Thymus (tissue), 11 donors: ENCODE data around the gene TUFM. TPM values are rescaled to one million over a fixed set of nuclear protein-coding genes. Genes with fewer than 3 reads are reported as not detected.
"Not testable (repeated sequence)": the region's sequence is repeated elsewhere in the genome, so short reads cannot be mapped to it uniquely, and the experiment has no call there.

Source experiments
- DNase-seq, 9 donors: peaks; one replicate each; pipeline ENCODE4 v3.0.0-alpha.2; 2013; ENCODE audit warnings: low spot score in 9 of 9, low read depth in 6 of 9, missing footprints in 1 of 9
- H3K27ac ChIP-seq, 2 donors: one replicate each; pipeline ENCODE4 v1.5.1; 2013; ENCODE audit warnings: control low read depth in 1 of 2, low read depth in 1 of 2, low read length in 1 of 2, mild to moderate bottlenecking in 1 of 2, moderate library complexity in 1 of 2
- H3K27me3 ChIP-seq, 2 donors: one replicate each; pipeline ENCODE4 v1.5.1; 2013; ENCODE audit warnings: low read length in 1 of 2; ENCODE audit not compliant: control insufficient read depth in 2 of 2, insufficient read depth in 1 of 2
- H3K36me3 ChIP-seq, 2 donors: one replicate each; pipeline ENCODE4 v1.5.1; 2013; ENCODE audit warnings: low read length in 1 of 2, mild to moderate bottlenecking in 1 of 2, moderate library complexity in 1 of 2; ENCODE audit not compliant: control insufficient read depth in 2 of 2, insufficient read depth in 2 of 2
- H3K4me1 ChIP-seq, 2 donors: one replicate each; pipeline ENCODE4 v1.5.1; 2013; ENCODE audit warnings: low read length in 2 of 2; ENCODE audit not compliant: control insufficient read depth in 2 of 2, insufficient read depth in 2 of 2
- H3K4me3 ChIP-seq, 2 donors: one replicate each; pipeline ENCODE4 v1.5.1; 2013; ENCODE audit warnings: low read length in 2 of 2, control low read depth in 1 of 2, mild to moderate bottlenecking in 1 of 2
- H3K9me3 ChIP-seq, 2 donors: one replicate each; pipeline ENCODE4 v1.5.1; 2013; ENCODE audit warnings: low read length in 1 of 2, mild to moderate bottlenecking in 1 of 2; ENCODE audit not compliant: control insufficient read depth in 2 of 2, insufficient read depth in 1 of 2
- WGBS: extraction: QIAGEN DNeasy Blood & Tissue Kit; methylation state at CpG from one replicate; pipeline ENCODE4 v1.1.7; 2013; 5-methylcytosine and 5-hydroxymethylcytosine counted together
- polyA plus RNA-seq: library from polyadenylated mRNA; stranded (reverse); fragments of 200-250 nt; gene quantifications from one replicate; pipeline ENCODE4 v1.2.3, GENCODE V29; 2013
- total RNA-seq: library from RNA; stranded (reverse); fragments of 120-200 nt; gene quantifications from one replicate; pipeline ENCODE4 v1.2.4, GENCODE V29; 2013
- donor health status: healthy.

Gene TUFM
- total and polyA plus RNA-seq, 2 donors, result 94.2 to 208 TPM

DNA sequence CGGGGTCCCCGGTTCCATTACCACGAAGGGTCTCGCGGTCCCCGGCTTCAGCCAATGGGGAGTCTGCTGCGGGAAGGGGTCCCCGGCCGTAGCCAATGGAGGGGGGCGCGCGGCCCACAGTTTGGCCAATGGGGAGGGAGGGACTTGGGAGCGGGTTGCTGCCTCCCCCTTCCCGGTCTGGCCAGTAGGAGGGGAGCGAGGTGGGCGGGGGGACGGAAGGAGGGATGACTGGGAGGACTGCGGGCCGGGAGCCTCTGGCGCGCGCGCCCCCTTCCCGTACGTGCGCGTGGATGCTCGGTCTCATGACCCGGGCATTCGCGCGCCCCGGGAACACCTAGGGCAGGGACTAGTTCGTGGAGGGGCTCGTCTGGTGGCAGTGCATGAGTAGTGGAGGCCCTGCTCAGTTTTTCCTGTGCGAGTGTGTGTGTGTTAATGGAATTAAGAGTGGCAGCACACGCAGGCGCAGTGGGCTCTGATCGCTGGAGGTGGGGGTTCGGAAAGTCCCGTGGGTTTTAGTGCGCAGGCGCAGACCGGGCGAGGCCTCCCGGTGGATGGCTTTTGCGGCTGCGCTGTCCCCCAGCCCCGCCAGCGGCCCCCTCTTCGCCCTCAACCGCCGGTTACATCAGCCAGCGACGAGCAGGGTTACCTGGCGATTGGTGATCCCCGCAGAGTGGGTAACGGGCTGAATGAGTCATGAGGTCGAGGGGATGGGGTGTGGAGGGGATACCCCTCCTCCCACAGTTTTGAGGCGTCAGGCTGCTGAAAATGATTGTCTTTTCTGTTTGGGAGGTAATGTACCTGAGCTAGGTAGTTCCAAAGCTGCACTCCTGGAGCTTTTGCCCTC lies 22.1 kb downstream of the TUFM start:
- under 1% methylated on average over 60 of the region's 60 CpGs for WGBS
- DNase-seq, result peak; percentile 83 to 97 (median 93)
- H3K27me3 ChIP-seq, result no peaks in the 10 kb centered on the region
- H3K9me3 ChIP-seq, result no peaks in the 10 kb centered on the region
- H3K27ac ChIP-seq, result peak overlapping the region; percentile 99 to 100
- peaks cover 15 to 20% of the 10 kb centered on the region in 2 donors for H3K4me1 ChIP-seq
- H3K36me3 ChIP-seq, result peaks cover 35 to 44% of the 10 kb centered on the region in 2 donors
- peak overlapping the region; percentile 92 to 100 for H3K4me3 ChIP-seq

DNA sequence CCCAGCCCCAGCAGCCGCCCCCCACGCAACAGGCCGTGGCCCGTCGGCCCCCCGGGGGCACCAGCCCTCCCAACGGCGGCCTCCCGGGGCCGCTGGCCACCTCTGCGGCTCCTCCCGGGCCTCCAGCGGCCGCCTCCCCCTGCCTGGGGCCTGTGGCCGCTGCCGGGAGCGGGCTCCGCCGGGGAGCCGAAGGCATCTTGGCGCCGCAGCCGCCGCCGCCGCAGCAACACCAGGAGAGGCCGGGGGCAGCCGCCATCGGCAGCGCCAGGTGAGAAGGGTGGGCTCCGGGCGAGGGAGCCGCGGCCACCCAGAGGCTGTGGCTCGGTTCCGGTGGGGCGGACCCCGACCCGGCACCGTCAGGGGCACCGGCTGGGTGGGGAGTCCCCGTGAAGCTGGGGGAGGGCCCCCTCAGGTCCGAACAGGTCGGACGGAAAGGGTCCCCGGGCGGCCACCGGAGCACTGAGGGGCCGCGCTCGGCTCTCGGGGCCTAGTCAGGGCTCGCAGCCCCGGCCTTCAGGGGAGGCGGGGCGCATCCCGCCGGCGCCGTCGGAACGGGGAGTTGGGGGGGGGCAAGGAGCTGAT lies 22.8 kb downstream of the TUFM start:
- peaks cover 15 to 20% of the 10 kb centered on the region in 2 donors for H3K4me1 ChIP-seq
- peak overlapping the region; percentile 99 to 100 for H3K27ac ChIP-seq
- no peaks in the 10 kb centered on the region for H3K9me3 ChIP-seq
- H3K4me3 ChIP-seq, result peak overlapping the region; percentile 92 to 100
- H3K27me3 ChIP-seq, result no peaks in the 10 kb centered on the region
- peaks cover 28 to 37% of the 10 kb centered on the region in 2 donors for H3K36me3 ChIP-seq
- peak in 3 of 9 donors; percentile 33 to 74 (median 40) for DNase-seq
- WGBS, result under 1% methylated on average over 62 of the region's 62 CpGs

DNA sequence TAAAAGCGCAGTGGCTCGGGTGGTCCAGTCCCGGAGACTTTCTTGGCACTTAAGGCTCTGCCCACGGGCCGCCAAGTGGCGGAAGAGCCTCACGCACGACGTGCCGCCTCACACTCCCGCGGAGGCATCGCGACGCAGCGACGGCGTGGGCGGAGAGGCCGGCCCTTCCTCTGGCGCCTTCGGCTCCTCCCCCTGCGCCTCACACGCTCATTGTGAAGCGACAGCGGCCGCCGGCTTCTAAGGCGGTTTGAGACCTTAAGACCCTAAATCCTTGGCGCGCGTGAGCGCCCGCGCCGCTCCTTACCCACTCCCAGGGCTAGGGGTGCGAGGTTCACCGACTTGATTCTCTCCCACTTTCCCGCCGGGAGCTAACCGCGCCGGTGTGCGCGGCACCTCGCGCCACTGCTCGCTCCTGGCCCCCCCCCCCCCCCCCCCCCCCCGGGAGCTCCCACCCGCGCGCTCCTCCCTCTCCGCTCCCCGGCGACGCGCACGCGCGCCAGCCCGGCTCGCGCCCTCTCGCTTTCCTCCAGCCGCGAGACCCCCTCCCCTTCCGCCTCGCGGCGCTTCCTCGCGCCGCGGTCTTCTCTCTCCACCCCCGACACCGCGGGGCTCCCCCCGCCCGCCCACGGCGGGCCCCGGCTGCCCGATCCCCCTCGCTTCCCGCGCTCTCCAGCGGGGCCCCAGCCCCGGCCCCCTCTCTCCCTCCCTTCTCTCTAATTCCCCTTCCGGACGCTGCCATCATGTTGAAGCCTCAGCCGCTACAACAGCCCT lies 23.4 kb downstream of the TUFM start, which contains the start of gene ATXN2L:
ATXN2L (plus strand) TSS at position 480 of the 771 bp plus-strand sequence; CDS start at position 741, 261 bp downstream.
- peak within 1 kb of the TSS; percentile 92 to 100 for H3K4me3 ChIP-seq
- peaks cover 24 to 30% of the 10 kb centered on the region in 2 donors for H3K36me3 ChIP-seq
- no peaks in the 10 kb centered on the region for H3K9me3 ChIP-seq
- H3K27me3 ChIP-seq, result no peaks in the 10 kb centered on the region
- H3K4me1 ChIP-seq, result peaks cover 15 to 20% of the 10 kb centered on the region in 2 donors
- under 1% methylated on average over 87 of the region's 91 CpGs for WGBS
- DNase-seq, result peak; percentile 90 to 99 (median 95)
- peak within 1 kb of the TSS; percentile 99 to 100 for H3K27ac ChIP-seq

- Histone ChIP-seq H3K9me3 (no peaks in the 10 kb centered on the region), H3K36me3 (peaks cover 16 to 23% of the 10 kb centered on the region in 2 donors), H3K27ac (peak overlapping the region; percentile 99 to 100), H3K4me1 (peaks cover 15 to 20% of the 10 kb centered on the region in 2 donors), H3K4me3 (peak overlapping the region; percentile 67 to 100), H3K27me3 (no peaks in the 10 kb centered on the region)
- 44% methylated on average over 13 of the region's 13 CpGs for WGBS
- peak in 2 of 9 donors; percentile 4 to 9 for DNase-seq
Measured at GRCh38 chr16:28821874-28822519, 24.2 kb downstream of the TUFM start.

DNA sequence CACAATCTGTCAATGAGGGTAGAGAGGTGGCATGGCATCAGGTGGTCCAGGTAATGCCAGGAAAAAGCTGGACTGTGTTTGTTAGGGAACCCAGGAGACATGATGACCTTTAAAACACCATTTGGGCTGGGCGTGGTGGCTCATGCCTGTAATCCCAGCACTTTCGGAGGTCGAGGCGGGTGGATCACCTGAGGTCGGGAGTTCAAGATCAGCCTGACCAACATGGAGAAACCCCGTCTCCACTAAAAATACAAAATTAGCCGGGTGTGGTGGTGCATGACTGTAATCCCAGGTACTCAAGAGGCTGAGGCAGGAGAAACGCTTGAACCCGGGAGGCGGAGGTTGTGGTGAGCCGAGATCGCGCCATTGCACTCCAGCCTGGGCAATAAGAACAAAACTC lies 25.6 kb downstream of the TUFM start:
- H3K4me3 ChIP-seq, H3K27ac ChIP-seq, H3K36me3 ChIP-seq, H3K27me3 ChIP-seq, H3K9me3 ChIP-seq, DNase-seq: not testable (repeated sequence)
- peaks cover 15 to 19% of the 10 kb centered on the region in 2 donors for H3K4me1 ChIP-seq
- 93% methylated on average over 13 of the region's 13 CpGs for WGBS

DNA sequence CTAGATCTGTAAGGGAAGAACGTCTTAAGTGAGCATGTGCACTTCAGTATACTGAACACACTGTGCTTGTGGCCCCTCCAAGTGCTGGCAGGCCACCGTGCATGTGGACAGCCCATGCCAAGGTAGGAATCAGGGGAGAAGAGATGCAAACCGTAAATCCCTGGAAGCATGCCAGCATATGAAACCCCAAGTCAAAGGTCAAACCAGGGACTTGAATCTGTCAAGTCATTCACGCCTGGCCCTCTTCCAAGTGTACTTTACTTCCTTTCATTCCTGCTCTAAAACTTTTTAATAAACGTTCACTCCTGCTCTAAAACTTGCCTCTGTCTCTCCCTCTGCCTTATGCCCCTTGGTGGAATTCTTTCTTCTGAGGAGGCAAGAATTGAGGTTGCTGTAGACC lies 26.1 kb downstream of the TUFM start:
- Histone ChIP-seq H3K4me1 (peaks cover 12 to 14% of the 10 kb centered on the region in 2 donors), H3K9me3 (no peaks in the 10 kb centered on the region), H3K27me3 (no peaks in the 10 kb centered on the region), H3K36me3 (peaks cover 0 to 4% of the 10 kb centered on the region in 2 donors), H3K27ac (no peak overlapping the region), H3K4me3 (no peak overlapping the region)
- no peak for DNase-seq
- 92% methylated on average over 5 of the region's 5 CpGs for WGBS

GRCh38 chr16:28807445-28808120 lies 38.6 kb downstream of the TUFM start:
- H3K4me3 ChIP-seq, H3K27me3 ChIP-seq, DNase-seq, H3K9me3 ChIP-seq, H3K4me1 ChIP-seq, H3K36me3 ChIP-seq, H3K27ac ChIP-seq: not testable (repeated sequence)
- WGBS, result no CpG with 5 or more reads among the region's 11 CpGs

- not testable (repeated sequence) for H3K27me3 ChIP-seq, H3K27ac ChIP-seq, H3K4me1 ChIP-seq, H3K4me3 ChIP-seq, H3K9me3 ChIP-seq, H3K36me3 ChIP-seq
- DNase-seq, result peak in 5 of 9 donors; percentile 13 to 73 (median 57)
- WGBS, result 44% methylated on average over 8 of the region's 13 CpGs
Measured at GRCh38 chr16:28802235-28803019, 43.7 kb downstream of the TUFM start.
